GM19328 (cell line): Measurements from ENCODE around the gene ZNF644.

Experiments used
- ATAC-seq: cut with Tn5 transposase; IDR thresholded peaks from one replicate; pipeline ENCODE4 v1.9.1; 2021; ENCODE audit warnings: mild to moderate bottlenecking, moderate library complexity; ENCODE audit not compliant: unreplicated experiment

Gene ZNF644

DNA sequence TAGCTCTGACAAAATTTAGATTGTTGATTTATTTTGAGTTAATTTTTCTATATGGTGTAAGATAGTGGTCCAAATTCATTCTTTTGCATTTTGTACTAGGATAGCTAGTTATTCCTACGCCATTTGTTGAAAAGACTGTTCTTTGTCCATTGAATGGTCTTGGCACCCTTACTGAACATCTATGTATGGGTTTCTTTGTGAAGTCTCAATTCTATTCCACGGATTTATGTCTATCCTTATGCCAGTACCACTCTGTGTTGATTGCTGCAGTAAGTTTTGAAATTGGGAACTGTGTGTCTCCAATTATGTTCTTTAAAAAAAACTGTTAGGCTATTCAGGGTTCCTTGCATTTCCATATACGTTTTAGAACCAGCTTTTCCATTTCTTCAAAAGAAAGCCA lies 145.7 kb downstream of the ZNF644 start:
- ATAC-seq, result no peak
